ENCODE measurements around the gene BST1. TPM values are rescaled to one million over a fixed set of nuclear protein-coding genes. Genes with fewer than 3 reads are reported as not detected.

Gene BST1
- total RNA-seq, 1 experiment from 2014 or later = 0.41 TPM

DNA sequence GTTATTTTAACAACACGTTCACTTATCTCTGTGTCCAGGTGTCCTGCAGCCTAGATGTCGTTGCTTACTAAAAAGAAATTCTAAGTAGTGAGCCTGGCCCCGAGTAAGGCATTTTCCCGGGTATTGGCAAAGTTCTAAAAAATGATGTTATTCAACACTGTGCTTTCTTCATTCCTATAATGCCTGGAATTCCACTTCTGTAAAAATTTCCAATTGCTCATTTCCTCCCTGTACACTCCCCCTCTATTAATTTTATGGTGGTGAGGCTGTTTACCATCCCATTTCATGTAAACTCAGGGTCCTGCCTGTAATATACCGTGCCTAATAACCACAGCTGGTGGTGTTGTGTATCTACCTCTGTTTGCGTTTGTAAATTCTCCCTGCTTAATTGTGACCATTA is 14.2 kb downstream of the BST1 start:
- intact Hi-C loops (cut with micrococcal nuclease; ENCODE audit: unreplicated experiment) = no loop called here
- ChIA-PET POLR2A (no interaction called here), CTCF (no interaction called here)

DNA sequence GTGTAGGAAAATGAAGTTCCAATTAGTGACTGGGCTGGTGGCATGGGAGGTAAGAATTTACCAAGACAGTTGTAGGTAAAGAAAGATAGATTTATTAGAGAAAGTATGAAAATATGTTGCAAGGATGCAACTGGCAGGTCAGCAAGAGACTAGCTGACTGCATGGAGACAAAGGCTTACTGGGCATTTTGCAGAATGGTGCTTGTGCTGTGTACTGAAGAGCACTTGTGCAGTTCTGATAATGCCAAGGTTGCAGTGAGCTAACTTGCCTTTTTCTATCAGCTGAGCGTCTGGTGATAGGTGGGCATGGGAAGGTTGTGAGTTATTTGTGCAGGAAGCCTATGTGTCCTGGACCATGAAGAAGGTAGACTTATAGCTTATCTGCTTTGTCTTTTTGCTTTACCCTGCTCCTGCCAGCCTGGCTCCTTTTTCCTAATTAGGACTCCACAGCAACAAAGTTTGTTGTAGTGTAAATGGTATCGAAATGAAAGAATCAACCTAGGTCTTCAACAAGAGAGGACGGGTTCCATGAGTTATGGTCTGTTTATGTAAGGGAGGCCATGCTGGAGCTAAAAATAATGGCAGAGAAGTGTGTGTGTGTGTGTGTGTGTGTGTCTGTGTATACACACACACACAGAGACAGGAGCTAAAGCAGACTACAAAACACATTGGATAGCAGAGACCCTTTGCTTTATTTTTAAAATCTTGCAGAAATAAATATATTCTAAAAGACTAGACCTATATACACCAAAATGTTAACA is 15.0 kb downstream of the BST1 start:
- intact Hi-C loops (cut with micrococcal nuclease; ENCODE audit: unreplicated experiment) = no loop called here
- Histone ChIP-seq H3K9me3 (no peaks in the 10 kb centered on the region), H3K4me1 (no peaks in the 10 kb centered on the region), H3K36me3 (ENCODE audit: control insufficient read depth, insufficient read depth, low read length) (no peaks in the 10 kb centered on the region), H3K4me3 (ENCODE audit: low read depth, low read length) (no peak overlapping the region), H3K27me3 (replicated peaks; ENCODE audit: control insufficient read depth, insufficient read depth, low read length) (no peaks in the 10 kb centered on the region)
- ChIA-PET CTCF (no interaction called here), POLR2A (interaction anchor here (0.5 kb wide), 1 partner anchor 361 kb away, joined by 3 read pairs; no protein-coding TSS in a partner anchor)
- no TSS peak for BruUV-seq (replicated peaks)
- Mint-ChIP-seq H3K4me1 (ENCODE audit: low read depth, unreplicated experiment) (peaks cover 7% of the 10 kb centered on the region), H3K27me3 (ENCODE audit: insufficient read depth, unreplicated experiment) (no peaks in the 10 kb centered on the region), H3K36me3 (ENCODE audit: insufficient read depth, unreplicated experiment) (no peaks in the 10 kb centered on the region), H3K9me3 (ENCODE audit: unreplicated experiment) (no peaks in the 10 kb centered on the region), H3K27ac (ENCODE audit: unreplicated experiment) (no peak overlapping the region), H3K4me3 (ENCODE audit: unreplicated experiment) (no peak overlapping the region)
- TF ChIP-seq, protein P1, sequence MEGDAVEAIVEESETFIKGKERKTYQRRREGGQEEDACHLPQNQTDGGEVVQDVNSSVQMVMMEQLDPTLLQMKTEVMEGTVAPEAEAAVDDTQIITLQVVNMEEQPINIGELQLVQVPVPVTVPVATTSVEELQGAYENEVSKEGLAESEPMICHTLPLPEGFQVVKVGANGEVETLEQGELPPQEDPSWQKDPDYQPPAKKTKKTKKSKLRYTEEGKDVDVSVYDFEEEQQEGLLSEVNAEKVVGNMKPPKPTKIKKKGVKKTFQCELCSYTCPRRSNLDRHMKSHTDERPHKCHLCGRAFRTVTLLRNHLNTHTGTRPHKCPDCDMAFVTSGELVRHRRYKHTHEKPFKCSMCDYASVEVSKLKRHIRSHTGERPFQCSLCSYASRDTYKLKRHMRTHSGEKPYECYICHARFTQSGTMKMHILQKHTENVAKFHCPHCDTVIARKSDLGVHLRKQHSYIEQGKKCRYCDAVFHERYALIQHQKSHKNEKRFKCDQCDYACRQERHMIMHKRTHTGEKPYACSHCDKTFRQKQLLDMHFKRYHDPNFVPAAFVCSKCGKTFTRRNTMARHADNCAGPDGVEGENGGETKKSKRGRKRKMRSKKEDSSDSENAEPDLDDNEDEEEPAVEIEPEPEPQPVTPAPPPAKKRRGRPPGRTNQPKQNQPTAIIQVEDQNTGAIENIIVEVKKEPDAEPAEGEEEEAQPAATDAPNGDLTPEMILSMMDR (IDR thresholded peaks at IDR 0.05; ENCODE audit: insufficient read depth in 1 of 2, low read depth in 1 of 2, low read length in 1 of 2, severe bottlenecking in 1 of 2, unreplicated experiment in 1 of 2) = no peak
- DNase-seq = no peak

More for the DNA sequence above, 14.2 kb downstream of the BST1 start:
- Mint-ChIP-seq H3K27me3 (ENCODE audit: insufficient read depth, unreplicated experiment) (no peaks in the 10 kb centered on the region), H3K27ac (ENCODE audit: unreplicated experiment) (no peak overlapping the region), H3K4me3 (ENCODE audit: unreplicated experiment) (no peak overlapping the region), H3K4me1 (ENCODE audit: low read depth, unreplicated experiment) (peaks cover 7% of the 10 kb centered on the region), H3K9me3 (ENCODE audit: unreplicated experiment) (no peaks in the 10 kb centered on the region), H3K36me3 (ENCODE audit: insufficient read depth, unreplicated experiment) (no peaks in the 10 kb centered on the region)
- Histone ChIP-seq H3K9me3 (no peaks in the 10 kb centered on the region), H3K27me3 (replicated peaks; ENCODE audit: control insufficient read depth, insufficient read depth, low read length) (no peaks in the 10 kb centered on the region), H3K4me1 (no peaks in the 10 kb centered on the region), H3K36me3 (ENCODE audit: control insufficient read depth, insufficient read depth, low read length) (no peaks in the 10 kb centered on the region), H3K4me3 (ENCODE audit: low read depth, low read length) (no peak overlapping the region)
- BruUV-seq (replicated peaks) = no TSS peak
- TF ChIP-seq, protein P1 (IDR thresholded peaks at IDR 0.05; ENCODE audit: insufficient read depth in 1 of 2, low read depth in 1 of 2, low read length in 1 of 2, severe bottlenecking in 1 of 2, unreplicated experiment in 1 of 2) = no peak
- DNase-seq = no peak

DNA sequence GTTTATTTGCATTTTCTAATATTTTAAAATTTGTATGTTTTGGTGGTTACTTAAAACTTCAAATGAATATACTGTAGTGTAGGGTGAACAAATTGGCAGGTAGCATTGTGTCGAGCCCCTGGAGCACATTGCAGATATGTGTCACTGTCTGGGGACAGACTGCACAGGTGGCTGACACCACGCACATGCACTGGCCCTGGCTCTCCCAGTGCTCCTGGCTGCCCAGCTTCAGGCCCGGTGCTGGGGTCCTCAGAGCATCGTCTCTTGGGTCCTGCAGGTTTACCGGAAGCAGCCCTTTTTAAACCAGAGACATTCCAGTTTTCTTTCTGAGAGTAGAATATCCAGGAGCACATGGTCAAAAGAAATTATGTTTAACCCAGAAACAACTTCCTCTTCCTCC is 15.6 kb downstream of the BST1 start:
- Mint-ChIP-seq H3K36me3 (ENCODE audit: insufficient read depth, unreplicated experiment) (no peaks in the 10 kb centered on the region), H3K4me3 (ENCODE audit: unreplicated experiment) (no peak overlapping the region), H3K9me3 (ENCODE audit: unreplicated experiment) (no peaks in the 10 kb centered on the region), H3K27ac (ENCODE audit: unreplicated experiment) (no peak overlapping the region), H3K27me3 (ENCODE audit: insufficient read depth, unreplicated experiment) (no peaks in the 10 kb centered on the region), H3K4me1 (ENCODE audit: low read depth, unreplicated experiment) (peaks cover 7% of the 10 kb centered on the region)
- H3K36me3 ChIP-seq (ENCODE audit: control insufficient read depth, insufficient read depth, low read length) = no peaks in the 10 kb centered on the region
- ChIA-PET CTCF (no interaction called here), POLR2A (no interaction called here)
- H3K27me3 ChIP-seq (replicated peaks; ENCODE audit: control insufficient read depth, insufficient read depth, low read length) = no peaks in the 10 kb centered on the region
- H3K4me3 ChIP-seq (ENCODE audit: low read depth, low read length) = no peak overlapping the region
- TF ChIP-seq, protein P1 (IDR thresholded peaks at IDR 0.05; ENCODE audit: insufficient read depth in 1 of 2, low read depth in 1 of 2, low read length in 1 of 2, severe bottlenecking in 1 of 2, unreplicated experiment in 1 of 2) = no peak
- BruUV-seq (replicated peaks) = no TSS peak
- DNase-seq = no peak
- no peaks in the 10 kb centered on the region for H3K9me3 ChIP-seq
- intact Hi-C loops (cut with micrococcal nuclease; ENCODE audit: unreplicated experiment) = no loop called here
- no peaks in the 10 kb centered on the region for H3K4me1 ChIP-seq
